Neural cell (in vitro differentiated cells): Measurements from ENCODE around the gene ZNF460.

Source experiments
- CTCF ChIP-seq: fragments of 450-650 bp; IDR thresholded peaks from 2 replicates; pipeline ENCODE4 v1.5.1; 2014; ENCODE audit warnings: antibody characterized with exemption, mild to moderate bottlenecking, moderate library complexity; ENCODE audit not compliant: poor library complexity, severe bottlenecking
- EP300 ChIP-seq: fragments of 450-650 bp; conservative IDR thresholded peaks from 2 replicates; pipeline ENCODE4 v1.6.1; 2014; ENCODE audit warnings: antibody characterized with exemption, mild to moderate bottlenecking, moderate library complexity; ENCODE audit not compliant: poor library complexity, severe bottlenecking
- TAF1 ChIP-seq: IDR thresholded peaks from 2 replicates; pipeline ENCODE4 v1.6.1; 2012; ENCODE audit warnings: low read depth

DNA sequence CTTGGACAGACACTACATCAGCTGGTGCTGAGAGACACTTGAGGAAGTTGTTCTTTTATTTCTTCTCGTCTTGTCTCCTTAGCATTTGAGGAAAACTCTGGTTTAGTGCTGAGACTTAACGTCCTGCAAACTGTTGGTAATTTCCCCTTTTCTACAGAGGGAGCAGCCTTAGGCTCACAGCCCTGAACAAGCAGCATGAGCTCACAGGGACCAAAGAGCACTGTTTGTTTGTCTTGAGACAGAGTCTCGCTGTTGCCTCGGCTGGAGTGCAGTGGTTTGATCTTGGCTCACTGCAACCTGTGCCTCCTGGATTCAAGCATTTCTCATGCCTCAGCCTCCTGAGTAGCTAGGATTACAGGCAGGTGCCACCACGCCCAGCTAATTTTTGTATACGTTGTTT lies 34.3 kb upstream of the ZNF460 start:
- no peak for TF ChIP-seq EP300
- TF ChIP-seq TAF1: no peak
- no peak for TF ChIP-seq CTCF
